Left lung (tissue), 10 donors: ENCODE data around the gene GPRIN1. TPM values are rescaled to one million over a fixed set of nuclear protein-coding genes. Genes with fewer than 3 reads are reported as not detected.

Experiments used
- ATAC-seq: fragments of 200-7000 bp; cut with Tn5 transposase; one replicate; pipeline ENCODE4 v1.9.1; 2020; ENCODE audit warnings: moderate library complexity
- DNase-seq, 4 donors: peaks; one replicate each; pipeline ENCODE4 v3.0.0-alpha.2; 2013 to 2020
- H3K27ac ChIP-seq, 2 donors: fragments of 200-600 bp; sonication (generic) in 1 of 2; one replicate each; pipeline versions ENCODE4 v1.5.0 to v1.8.0; 2020 to 2021
- H3K27me3 ChIP-seq, 2 donors: fragments of 200-600 bp; sonication (generic) in 1 of 2; one replicate each; pipeline versions ENCODE4 v1.5.0 to v1.8.0; 2020 to 2021
- H3K36me3 ChIP-seq, 2 donors: fragments of 200-600 bp; sonication (generic) in 1 of 2; one replicate each; pipeline versions ENCODE4 v1.5.0 to v1.8.0; 2020 to 2021
- H3K4me1 ChIP-seq, 2 donors: fragments of 200-600 bp; one replicate each; pipeline ENCODE4 v1.8.0; 2021
- H3K4me3 ChIP-seq, 2 donors: fragments of 200-600 bp; sonication (generic) in 1 of 2; one replicate each; pipeline versions ENCODE4 v1.5.0 to v1.8.0; 2020 to 2021; ENCODE audit warnings: mild to moderate bottlenecking in 1 of 2
- H3K9me3 ChIP-seq, 2 donors: fragments of 200-600 bp; sonication (generic) in 1 of 2; one replicate each; pipeline versions ENCODE4 v1.5.0 to v1.8.0; 2020 to 2021
- CTCF ChIP-seq, 2 donors: fragments of 200-600 bp; sonication (generic) in 1 of 2; IDR thresholded peaks; one replicate each; pipeline versions ENCODE4 v1.5.0 to v1.8.0; 2021; ENCODE audit warnings: antibody characterized with exemption in 2 of 2
- intact Hi-C, 2 donors: fragments of 100-400 bp; cut with DNase I; formaldehyde crosslinking; loops; one replicate each; pipeline versions ENCODE4 v1.11.2 to v1.14.2; 2022
- polyA plus RNA-seq, 6 donors: library from polyadenylated mRNA; unstranded; fragments of 120-200 nt; gene quantifications; one replicate each; pipeline ENCODE4 v1.2.1, GENCODE V29; 2013; ENCODE audit not compliant: insufficient read length in 6 of 6
- total RNA-seq, 2 donors: library from RNA; stranded (reverse); fragmentation: NEBNext Ultra II Directional; extraction: Animal tissue kit (Norgen Biotek cat#: 25700); gene quantifications; one replicate each; pipeline ENCODE4 v1.2.1, GENCODE V29; 2021
- donor health status: DM: no; HTN: yes; CAD: no.
- donor health status: DM: no; HTN: no; CAD: no.

The GPRIN1 gene
- total and polyA plus RNA-seq, 8 donors, result 0.70 to 2.6 (median 1.1) TPM

DNA sequence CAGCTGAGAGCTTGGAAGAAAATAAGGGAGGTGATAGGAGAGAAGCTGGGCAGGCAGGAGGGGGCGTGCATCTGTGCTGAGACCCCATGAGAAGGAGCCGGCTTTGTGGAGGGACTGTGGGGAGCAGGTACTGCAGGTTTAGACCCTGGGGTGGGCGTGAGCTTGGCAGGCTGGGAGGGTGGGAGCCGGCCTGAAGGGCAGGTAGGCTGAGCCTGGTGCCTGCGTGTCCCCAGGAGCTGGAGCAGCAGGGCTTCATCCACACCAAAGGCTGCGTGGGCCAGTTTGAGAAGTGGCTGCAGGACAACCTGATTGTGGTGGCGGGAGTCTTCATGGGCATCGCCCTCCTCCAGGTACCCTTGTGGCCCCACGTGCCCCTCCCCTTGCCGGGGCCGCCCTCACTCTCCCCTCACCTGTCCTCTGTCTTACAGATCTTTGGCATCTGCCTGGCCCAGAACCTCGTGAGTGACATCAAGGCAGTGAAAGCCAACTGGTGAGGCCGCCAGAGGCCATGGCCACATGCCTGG, 46.6 kb upstream of the GPRIN1 start:
- Histone ChIP-seq H3K9me3 (no peaks in the 10 kb centered on the region), H3K4me3 (no peak overlapping the region), H3K27me3 (peaks cover 0 to 6% of the 10 kb centered on the region in 2 donors), H3K4me1 (peaks cover 9 to 25% of the 10 kb centered on the region in 2 donors), H3K36me3 (peaks cover 0 to 44% of the 10 kb centered on the region in 2 donors), H3K27ac (no peak overlapping the region)
- DNase-seq (peak in 1 of 4 donors; percentile 79), ATAC-seq (no peak)
- no peak for TF ChIP-seq CTCF (IDR thresholded peaks at IDR 0.05)
- intact Hi-C loops, result no loop called here

DNA sequence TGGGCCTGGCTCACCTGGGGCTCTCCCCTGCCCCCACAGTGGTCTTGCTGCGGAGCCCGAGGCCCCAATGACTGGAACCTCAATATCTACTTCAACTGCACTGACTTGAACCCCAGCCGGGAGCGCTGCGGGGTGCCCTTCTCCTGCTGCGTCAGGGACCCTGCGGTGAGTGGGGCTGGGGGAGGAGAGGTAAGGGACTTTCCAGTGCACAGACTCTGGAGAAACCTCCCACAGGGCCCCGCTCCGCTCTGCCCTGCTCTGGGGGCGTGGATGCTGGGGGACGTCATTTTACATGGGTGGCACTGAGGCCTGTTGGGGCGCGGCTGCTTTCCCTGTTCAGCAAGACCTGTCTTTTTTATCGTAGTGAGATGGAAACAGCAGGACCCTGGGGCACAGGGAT, 44.9 kb upstream of the GPRIN1 start:
- Histone ChIP-seq H3K36me3 (peaks cover 0 to 44% of the 10 kb centered on the region in 2 donors), H3K4me1 (peaks cover 9 to 18% of the 10 kb centered on the region in 2 donors), H3K9me3 (no peaks in the 10 kb centered on the region), H3K27me3 (no peaks in the 10 kb centered on the region), H3K4me3 (no peak overlapping the region), H3K27ac (no peak overlapping the region)
- ATAC-seq, result no peak
- DNase-seq, result no peak
- no peak for TF ChIP-seq CTCF (IDR thresholded peaks at IDR 0.05)
- intact Hi-C loops, result no loop called here

DNA sequence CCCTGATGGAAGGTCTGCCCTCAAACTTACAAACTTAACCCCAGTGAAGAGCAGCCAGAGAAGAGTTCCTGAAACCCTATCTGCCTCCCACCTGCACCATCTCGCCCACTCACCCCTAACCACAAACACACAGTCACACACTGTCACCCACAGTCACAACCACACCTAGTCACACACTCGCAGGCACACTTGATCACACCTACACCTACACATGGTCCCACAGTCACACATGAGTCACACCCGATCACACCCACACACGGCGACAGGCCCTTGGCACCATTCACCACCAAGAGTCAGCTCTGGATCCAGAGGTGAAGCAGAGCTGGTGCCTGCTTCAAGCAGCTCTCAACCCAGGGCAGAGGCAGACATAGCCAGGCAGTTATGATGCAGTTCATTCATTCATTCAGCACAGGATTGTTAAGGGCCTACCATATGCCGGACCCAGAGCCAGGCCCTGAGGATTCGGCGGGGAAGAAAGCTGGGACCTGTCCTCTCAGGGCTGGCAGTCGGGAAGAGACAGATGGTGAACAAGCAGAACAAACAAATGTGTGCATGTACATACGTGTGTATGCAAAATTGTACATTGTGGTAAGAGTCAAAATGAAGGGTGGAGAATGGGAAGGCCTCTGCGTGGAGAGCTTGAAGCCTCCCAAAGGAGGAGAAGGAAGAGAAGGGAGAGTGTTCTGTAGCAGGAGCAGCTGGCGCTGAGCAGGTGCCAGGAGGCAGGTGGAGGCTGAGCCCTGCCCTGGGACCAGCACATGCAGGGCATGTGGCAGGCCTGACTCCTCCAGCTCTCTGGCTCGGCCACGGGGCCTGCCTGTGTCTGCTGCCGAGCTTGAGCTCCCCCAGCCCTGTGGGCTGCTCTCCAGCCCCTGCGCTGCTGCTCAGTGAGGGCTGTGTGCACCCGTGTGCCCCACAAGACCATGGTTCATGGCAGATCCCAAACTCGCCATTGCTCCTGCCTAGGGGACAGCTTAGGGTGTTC, 43.7 kb upstream of the GPRIN1 start:
- Histone ChIP-seq H3K9me3 (no peaks in the 10 kb centered on the region), H3K27me3 (no peaks in the 10 kb centered on the region), H3K27ac (no peak overlapping the region), H3K4me3 (no peak overlapping the region), H3K36me3 (peaks cover 0 to 44% of the 10 kb centered on the region in 2 donors), H3K4me1 (peaks cover 5 to 11% of the 10 kb centered on the region in 2 donors)
- DNase-seq (no peak), ATAC-seq (no peak)
- TF ChIP-seq CTCF (IDR thresholded peaks at IDR 0.05), result no peak
- intact Hi-C loops, result no loop called here

- no peak for TF ChIP-seq CTCF (IDR thresholded peaks at IDR 0.05)
- Histone ChIP-seq H3K27me3 (no peaks in the 10 kb centered on the region), H3K27ac (no peak overlapping the region), H3K9me3 (no peaks in the 10 kb centered on the region), H3K4me1 (peaks cover 10 to 11% of the 10 kb centered on the region in 2 donors), H3K4me3 (no peak overlapping the region), H3K36me3 (peaks cover 0 to 44% of the 10 kb centered on the region in 2 donors)
- intact Hi-C loops, result no loop called here
- DNase-seq (no peak), ATAC-seq (no peak)
These were observed 42.2 kb upstream of the GPRIN1 start for GRCh38 chr5:176652136-176652535.

DNA sequence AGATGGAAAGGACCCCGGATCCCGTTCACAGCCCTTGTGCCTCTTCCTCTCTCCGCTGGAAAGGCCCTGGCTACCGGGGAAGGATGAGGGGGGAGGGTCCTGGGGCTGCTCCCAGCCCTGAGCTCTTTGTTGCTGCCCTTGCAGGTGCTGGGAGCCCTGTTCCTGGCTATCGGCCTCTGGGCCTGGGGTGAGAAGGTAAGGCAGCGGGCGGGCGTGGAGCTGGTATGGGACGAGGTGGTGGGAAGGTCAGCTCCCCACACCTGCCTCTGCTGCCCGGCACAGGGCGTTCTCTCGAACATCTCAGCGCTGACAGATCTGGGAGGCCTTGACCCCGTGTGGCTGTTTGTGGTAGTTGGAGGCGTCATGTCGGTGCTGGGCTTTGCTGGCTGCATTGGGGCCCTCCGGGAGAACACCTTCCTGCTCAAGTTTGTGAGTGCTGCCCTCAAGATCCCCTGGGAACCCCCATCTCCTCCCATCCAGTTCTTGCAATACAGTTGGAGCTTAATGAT, 41.6 kb upstream of the GPRIN1 start:
- Histone ChIP-seq H3K4me1 (peaks cover 14 to 15% of the 10 kb centered on the region in 2 donors), H3K4me3 (no peak overlapping the region), H3K27me3 (no peaks in the 10 kb centered on the region), H3K27ac (no peak overlapping the region), H3K9me3 (no peaks in the 10 kb centered on the region), H3K36me3 (peaks cover 0 to 38% of the 10 kb centered on the region in 2 donors)
- intact Hi-C loops, result no loop called here
- DNase-seq, result no peak
- no peak for TF ChIP-seq CTCF (IDR thresholded peaks at IDR 0.05)
- no peak for ATAC-seq
